NCI-H1694 (cell line): ENCODE data around the gene ACP2.
"Not testable (repeated sequence)": the region's sequence is repeated elsewhere in the genome, so short reads cannot be mapped to it uniquely, and the experiment has no call there.

Experiments
- DNase-seq: peaks from one replicate; lab custom pipeline; 2025; lab: John Stamatoyannopoulos, UW

The ACP2 gene

DNA sequence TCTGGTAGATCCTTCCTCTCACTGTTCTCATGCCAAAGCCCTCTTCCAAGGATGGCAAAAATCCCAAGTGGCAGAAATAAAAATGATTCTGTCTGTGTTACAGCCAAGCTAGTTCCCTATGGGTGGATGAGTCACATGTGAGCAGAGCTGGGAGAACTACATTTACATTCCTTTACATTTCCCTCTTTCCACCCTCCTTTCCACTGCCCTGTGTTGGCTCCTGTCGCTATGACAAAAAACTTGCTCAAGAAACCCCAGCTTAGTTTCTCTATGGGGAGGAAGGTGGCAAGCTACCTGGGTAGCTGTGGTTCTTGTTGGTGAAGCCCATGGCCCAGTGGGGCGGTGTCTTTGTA lies 44.0 kb downstream of the ACP2 start:
- no peak for DNase-seq

DNA sequence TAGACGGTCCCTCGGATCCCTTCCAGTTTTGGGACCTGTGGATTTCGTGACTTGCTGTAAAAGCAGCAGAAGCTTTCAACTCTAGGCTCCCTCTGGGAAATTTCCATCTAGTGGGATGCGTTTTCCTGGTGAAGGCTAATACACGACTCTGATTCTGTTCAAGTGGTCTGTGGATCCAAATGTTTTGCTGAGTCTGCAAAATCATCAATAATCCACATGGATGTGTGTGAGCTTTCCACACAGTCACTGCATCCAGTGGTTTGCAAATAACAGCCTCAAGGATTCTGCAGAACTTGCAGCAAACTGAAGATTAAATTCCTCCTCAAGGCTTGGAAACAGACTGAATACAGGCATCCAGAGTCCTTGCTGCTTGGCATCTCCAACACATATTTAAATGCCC lies 46.0 kb downstream of the ACP2 start:
- no peak for DNase-seq

DNA sequence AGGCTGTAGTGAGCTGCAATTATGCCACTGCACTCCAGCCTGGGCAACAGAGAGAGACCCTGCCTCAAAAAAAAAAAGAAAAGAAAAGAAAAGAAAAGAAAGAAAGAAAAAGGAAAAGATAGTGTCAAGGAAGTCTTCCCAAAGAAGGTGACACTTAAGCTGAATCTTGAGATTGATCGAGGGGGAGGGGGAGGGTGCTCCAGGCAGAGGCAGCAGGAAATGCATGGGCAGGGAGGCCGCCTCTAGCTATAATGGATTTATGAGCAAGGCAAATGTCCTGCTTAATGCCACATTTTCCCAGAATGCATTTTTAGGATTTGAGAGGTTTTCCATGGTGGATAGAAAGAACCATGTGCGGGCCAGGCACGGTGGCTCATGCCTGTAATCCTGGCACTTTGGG lies 47.6 kb downstream of the ACP2 start:
- DNase-seq = no peak

DNA sequence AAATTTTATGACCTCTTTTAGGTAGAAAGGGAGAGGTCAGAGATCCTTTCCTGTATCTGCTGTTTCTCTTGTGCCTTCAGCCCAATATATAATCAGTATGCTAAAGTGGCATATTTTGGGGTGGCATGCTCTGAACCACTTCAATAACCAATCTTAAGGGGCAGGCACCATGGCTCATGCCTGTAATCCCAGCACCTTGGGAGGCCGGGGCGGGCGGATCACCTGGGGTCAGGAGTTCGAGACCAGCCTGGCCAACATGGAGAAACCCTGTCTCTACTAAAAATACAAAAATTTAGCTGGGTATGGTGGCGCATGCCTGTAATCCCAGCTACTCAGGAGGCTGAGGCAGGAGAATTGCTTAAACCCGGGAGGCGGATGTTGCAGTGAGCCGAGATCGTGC lies 50.5 kb downstream of the ACP2 start:
- DNase-seq = not testable (repeated sequence)

DNA sequence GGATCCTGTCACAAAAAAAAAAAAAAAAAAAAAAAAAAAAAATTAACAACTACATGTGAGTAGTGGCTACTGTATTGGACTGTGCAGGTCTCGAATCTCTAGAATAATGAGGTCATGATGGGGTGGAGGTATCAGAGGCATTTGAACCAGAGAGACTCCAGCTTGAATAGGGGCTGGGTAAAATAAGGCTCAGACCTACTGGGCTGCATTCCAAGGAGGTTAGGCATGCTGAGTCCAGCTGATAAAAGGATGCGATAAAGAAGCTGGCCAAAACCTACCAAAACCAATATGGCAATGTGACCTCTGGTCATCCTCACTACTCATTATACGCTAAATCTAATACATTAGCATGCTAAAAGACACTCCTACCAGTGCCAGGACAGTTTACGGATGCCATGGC lies 56.5 kb downstream of the ACP2 start:
- no peak for DNase-seq

DNA sequence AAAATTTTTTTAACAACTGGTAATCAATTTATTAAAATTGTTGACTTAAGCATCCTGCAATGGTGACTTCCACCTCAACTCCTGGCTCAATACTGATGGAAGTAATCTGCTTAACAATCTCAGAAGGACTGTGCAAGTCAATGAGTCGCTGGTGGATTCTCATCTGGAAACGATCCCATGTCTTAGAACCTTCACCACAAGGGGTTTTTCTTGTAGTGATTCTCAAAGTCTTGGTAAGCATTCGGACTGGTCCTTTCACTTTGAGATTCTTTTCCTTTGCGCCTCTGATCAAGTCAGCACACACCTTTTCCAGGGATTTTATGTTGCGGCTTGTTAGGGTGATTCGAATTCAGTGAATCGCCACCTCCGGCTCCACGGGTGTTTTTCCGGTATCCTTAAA lies 57.5 kb downstream of the ACP2 start:
- DNase-seq = not testable (repeated sequence)
